ENCODE results near the gene ACAP1.

GRCh38 chr17:7318121-7318860 is 18.0 kb upstream of the ACAP1 start:
- TF ChIP-seq POLR2A (IDR thresholded peaks at IDR 0.05; ENCODE audit: borderline replicate concordance, extremely low read depth, insufficient read depth, insufficient read length) (no peak), POLR2AphosphoS5 (IDR thresholded peaks at IDR 0.05; ENCODE audit: low read depth, low read length) (no peak), REST (IDR thresholded peaks at IDR 0.05; ENCODE audit: low read depth) (no peak), SIN3A (IDR thresholded peaks at IDR 0.05; ENCODE audit: low read depth) (no peak), EZH2phosphoT487 (IDR thresholded peaks at IDR 0.05; ENCODE audit: borderline replicate concordance) (no peak), EZH2 (IDR thresholded peaks at IDR 0.05) (no peak), SP1 (IDR thresholded peaks at IDR 0.05; ENCODE audit: low read depth) (no peak), ZNF274 (IDR thresholded peaks at IDR 0.05; ENCODE audit: low read depth, low read length) (no peak), RAD21 (IDR thresholded peaks at IDR 0.05; ENCODE audit: low read depth) (no peak)
- TF ChIP-seq, protein P1, sequence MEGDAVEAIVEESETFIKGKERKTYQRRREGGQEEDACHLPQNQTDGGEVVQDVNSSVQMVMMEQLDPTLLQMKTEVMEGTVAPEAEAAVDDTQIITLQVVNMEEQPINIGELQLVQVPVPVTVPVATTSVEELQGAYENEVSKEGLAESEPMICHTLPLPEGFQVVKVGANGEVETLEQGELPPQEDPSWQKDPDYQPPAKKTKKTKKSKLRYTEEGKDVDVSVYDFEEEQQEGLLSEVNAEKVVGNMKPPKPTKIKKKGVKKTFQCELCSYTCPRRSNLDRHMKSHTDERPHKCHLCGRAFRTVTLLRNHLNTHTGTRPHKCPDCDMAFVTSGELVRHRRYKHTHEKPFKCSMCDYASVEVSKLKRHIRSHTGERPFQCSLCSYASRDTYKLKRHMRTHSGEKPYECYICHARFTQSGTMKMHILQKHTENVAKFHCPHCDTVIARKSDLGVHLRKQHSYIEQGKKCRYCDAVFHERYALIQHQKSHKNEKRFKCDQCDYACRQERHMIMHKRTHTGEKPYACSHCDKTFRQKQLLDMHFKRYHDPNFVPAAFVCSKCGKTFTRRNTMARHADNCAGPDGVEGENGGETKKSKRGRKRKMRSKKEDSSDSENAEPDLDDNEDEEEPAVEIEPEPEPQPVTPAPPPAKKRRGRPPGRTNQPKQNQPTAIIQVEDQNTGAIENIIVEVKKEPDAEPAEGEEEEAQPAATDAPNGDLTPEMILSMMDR (IDR thresholded peaks at IDR 0.05 in 2 of 3, conservative IDR thresholded peaks at IDR 0.05 in 1 of 3; ENCODE audit: borderline replicate concordance in 1 of 3, insufficient read depth in 1 of 3, low read depth in 2 of 3, low read length in 2 of 3): no peak
- TF ChIP-seq, protein P2, sequence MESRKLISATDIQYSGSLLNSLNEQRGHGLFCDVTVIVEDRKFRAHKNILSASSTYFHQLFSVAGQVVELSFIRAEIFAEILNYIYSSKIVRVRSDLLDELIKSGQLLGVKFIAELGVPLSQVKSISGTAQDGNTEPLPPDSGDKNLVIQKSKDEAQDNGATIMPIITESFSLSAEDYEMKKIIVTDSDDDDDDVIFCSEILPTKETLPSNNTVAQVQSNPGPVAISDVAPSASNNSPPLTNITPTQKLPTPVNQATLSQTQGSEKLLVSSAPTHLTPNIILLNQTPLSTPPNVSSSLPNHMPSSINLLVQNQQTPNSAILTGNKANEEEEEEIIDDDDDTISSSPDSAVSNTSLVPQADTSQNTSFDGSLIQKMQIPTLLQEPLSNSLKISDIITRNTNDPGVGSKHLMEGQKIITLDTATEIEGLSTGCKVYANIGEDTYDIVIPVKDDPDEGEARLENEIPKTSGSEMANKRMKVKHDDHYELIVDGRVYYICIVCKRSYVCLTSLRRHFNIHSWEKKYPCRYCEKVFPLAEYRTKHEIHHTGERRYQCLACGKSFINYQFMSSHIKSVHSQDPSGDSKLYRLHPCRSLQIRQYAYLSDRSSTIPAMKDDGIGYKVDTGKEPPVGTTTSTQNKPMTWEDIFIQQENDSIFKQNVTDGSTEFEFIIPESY (IDR thresholded peaks at IDR 0.05; ENCODE audit: extremely low read depth, insufficient replicate concordance, low read length): no peak
- TF ChIP-seq, protein P3, sequence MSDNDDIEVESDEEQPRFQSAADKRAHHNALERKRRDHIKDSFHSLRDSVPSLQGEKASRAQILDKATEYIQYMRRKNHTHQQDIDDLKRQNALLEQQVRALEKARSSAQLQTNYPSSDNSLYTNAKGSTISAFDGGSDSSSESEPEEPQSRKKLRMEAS (IDR thresholded peaks at IDR 0.05): no peak

All from HCT116 (cell line).